Parathyroid adenoma (tissue), 2 donors: ENCODE data around the gene CUL4A.
A peak's percentile ranks its signal among the peaks of the same experiment; 100 is the strongest.

Source experiments
- H2AFZ ChIP-seq: fragments of 300-600 bp; sonication (generic); one replicate; pipeline ENCODE4 v1.7.0; 2017; ENCODE audit warnings: antibody characterized with exemption, mild to moderate bottlenecking
- H3K27ac ChIP-seq: fragments of 300-600 bp; sonication (generic); one replicate; pipeline ENCODE4 v1.7.0; 2017
- H3K27me3 ChIP-seq: fragments of 300-600 bp; sonication (generic); one replicate; pipeline ENCODE4 v1.7.0; 2017; ENCODE audit warnings: low read length; ENCODE audit not compliant: control insufficient read depth, insufficient read depth
- H3K36me3 ChIP-seq: fragments of 300-600 bp; sonication (generic); one replicate; pipeline ENCODE4 v1.7.0; 2017; ENCODE audit warnings: low read length; ENCODE audit not compliant: control insufficient read depth, insufficient read depth
- H3K4me1 ChIP-seq: fragments of 300-600 bp; sonication (generic); one replicate; pipeline ENCODE4 v1.7.0; 2017; ENCODE audit warnings: control low read depth
- H3K4me2 ChIP-seq: fragments of 300-600 bp; sonication (generic); one replicate; pipeline ENCODE4 v1.7.0; 2017; ENCODE audit warnings: low read length
- H3K4me3 ChIP-seq: fragments of 300-600 bp; sonication (generic); one replicate; pipeline ENCODE4 v1.7.0; 2017; ENCODE audit warnings: low read depth, low read length
- H3K79me2 ChIP-seq: fragments of 300-600 bp; sonication (generic); one replicate; pipeline ENCODE4 v1.7.0; 2017; ENCODE audit warnings: control low read depth
- H3K9ac ChIP-seq: fragments of 300-600 bp; sonication (generic); one replicate; pipeline ENCODE4 v1.7.0; 2017; ENCODE audit warnings: mild to moderate bottlenecking
- H3K9me3 ChIP-seq: fragments of 300-600 bp; sonication (generic); one replicate; pipeline ENCODE4 v1.7.0; 2017; ENCODE audit warnings: low read length; ENCODE audit not compliant: control insufficient read depth
- TF ChIP-seq, protein P1 (sequence below): fragments of 300-600 bp; sonication (generic); IDR thresholded peaks from one replicate; pipeline ENCODE4 v1.7.0; 2017; ENCODE audit warnings: antibody characterized with exemption, mild to moderate bottlenecking
- donor health status: primary hyperparathyroidism.

CUL4A gene

DNA sequence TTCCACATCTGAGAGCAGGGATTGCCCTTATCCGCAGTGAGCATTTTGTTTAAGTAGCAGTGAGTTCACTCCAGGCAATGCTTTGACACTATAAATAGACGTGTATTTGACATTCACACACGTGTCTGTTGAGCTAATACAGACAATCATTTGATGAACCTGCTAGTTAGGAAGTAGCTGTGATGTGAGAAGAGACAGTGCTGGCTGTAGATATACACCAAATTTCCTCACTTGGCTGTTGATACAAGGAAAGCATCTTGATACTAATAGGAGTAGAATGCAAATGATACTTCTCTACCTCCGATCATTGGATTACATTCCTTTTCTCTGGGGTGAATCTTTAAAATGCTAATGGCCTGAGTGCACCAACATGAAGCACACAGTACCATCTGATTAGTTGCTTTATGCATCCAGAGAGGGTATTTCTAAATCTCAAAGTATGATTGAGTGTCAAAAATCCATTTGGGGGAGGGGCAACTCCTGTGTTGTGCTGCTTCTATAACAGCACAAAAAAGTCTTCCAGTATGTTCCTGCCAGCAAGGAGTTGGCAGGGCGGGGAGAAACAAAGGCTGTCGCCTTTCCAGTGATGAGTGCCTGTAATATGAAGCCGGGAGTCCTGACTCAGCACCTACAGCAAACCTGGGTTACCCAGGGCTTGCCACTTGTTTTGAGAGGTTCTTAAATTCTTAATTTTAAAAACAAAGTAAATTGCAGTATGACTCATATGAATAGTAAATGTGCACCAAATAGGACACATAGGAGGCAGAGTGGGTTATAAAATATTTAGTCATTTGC lies 7.0 kb downstream of the CUL4A start:
- Histone ChIP-seq H3K36me3 (no peaks in the 10 kb centered on the region), H3K9ac (no peak overlapping the region), H3K4me1 (peaks cover 12% of the 10 kb centered on the region), H3K27ac (peak overlapping the region; percentile 57), H2AFZ (no peak overlapping the region), H3K4me2 (peak overlapping the region; percentile 45), H3K79me2 (peaks cover 11% of the 10 kb centered on the region), H3K27me3 (no peaks in the 10 kb centered on the region), H3K9me3 (no peaks in the 10 kb centered on the region), H3K4me3 (peak overlapping the region; percentile 27)
- TF ChIP-seq, protein P1, sequence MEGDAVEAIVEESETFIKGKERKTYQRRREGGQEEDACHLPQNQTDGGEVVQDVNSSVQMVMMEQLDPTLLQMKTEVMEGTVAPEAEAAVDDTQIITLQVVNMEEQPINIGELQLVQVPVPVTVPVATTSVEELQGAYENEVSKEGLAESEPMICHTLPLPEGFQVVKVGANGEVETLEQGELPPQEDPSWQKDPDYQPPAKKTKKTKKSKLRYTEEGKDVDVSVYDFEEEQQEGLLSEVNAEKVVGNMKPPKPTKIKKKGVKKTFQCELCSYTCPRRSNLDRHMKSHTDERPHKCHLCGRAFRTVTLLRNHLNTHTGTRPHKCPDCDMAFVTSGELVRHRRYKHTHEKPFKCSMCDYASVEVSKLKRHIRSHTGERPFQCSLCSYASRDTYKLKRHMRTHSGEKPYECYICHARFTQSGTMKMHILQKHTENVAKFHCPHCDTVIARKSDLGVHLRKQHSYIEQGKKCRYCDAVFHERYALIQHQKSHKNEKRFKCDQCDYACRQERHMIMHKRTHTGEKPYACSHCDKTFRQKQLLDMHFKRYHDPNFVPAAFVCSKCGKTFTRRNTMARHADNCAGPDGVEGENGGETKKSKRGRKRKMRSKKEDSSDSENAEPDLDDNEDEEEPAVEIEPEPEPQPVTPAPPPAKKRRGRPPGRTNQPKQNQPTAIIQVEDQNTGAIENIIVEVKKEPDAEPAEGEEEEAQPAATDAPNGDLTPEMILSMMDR = no peak

DNA sequence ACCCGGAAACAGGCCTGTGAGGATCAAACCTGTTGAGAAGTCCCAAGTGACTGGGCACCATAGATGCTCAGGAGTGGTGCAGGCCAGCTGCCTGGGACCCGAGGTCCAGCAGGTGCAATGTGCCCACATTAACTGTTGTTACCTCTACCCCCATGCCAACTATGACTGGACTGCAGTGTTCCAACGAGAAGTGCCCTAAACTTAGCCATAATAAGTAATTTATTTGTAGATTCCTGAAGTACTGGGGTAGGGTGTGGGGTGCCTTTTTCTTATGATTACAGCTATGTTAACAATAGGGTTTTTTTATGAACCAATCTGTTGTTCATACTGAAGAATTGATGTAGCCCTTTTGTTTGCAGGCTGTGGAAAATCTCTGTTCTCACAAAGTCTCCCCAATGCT lies 9.2 kb downstream of the CUL4A start:
- Histone ChIP-seq H3K27ac (no peak overlapping the region), H2AFZ (no peak overlapping the region), H3K9ac (no peak overlapping the region), H3K9me3 (no peaks in the 10 kb centered on the region), H3K27me3 (no peaks in the 10 kb centered on the region), H3K4me2 (no peak overlapping the region), H3K79me2 (peaks cover 20% of the 10 kb centered on the region), H3K36me3 (no peaks in the 10 kb centered on the region), H3K4me3 (no peak overlapping the region), H3K4me1 (peaks cover 12% of the 10 kb centered on the region)
- TF ChIP-seq, protein P1 = no peak

DNA sequence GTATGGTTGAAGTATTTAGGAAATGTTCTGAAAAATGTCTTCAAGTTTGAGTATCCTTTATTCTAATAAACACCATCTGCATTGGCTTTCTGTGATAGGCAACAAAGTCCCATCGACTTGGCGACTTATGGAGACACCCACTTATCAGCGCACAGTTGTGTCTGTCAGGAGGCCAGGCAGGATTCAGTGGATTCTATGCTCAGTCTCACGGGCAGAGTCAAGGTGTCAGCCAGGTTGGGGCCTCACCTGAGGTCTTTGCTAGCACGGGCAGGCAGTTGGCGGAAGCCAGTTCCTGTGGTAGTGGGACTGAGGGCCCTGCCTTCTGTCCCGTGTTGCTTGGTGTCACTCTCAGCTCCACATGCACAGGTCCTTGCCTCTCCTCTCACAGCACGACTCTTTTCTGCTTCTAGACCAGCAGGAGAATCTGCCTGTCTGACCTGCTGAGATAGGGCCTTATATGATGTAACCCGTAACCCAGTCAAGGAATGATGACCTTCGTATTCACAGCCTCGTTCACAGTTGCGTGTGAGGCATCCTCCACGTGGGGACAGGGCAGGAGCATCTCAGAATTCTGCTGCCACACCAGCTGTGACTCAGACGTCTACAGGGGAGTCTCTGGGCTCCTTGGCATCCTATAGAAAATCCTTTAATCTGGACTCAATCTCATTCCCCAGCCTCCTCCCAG lies 10.0 kb downstream of the CUL4A start:
- Histone ChIP-seq H3K9me3 (no peaks in the 10 kb centered on the region), H3K79me2 (peaks cover 17% of the 10 kb centered on the region), H3K36me3 (no peaks in the 10 kb centered on the region), H3K4me3 (no peak overlapping the region), H3K9ac (no peak overlapping the region), H3K27me3 (no peaks in the 10 kb centered on the region), H2AFZ (no peak overlapping the region), H3K27ac (no peak overlapping the region), H3K4me2 (no peak overlapping the region), H3K4me1 (peaks cover 12% of the 10 kb centered on the region)
- TF ChIP-seq, protein P1 = no peak

GRCh38 chr13:113220141-113220598 lies 10.8 kb downstream of the CUL4A start:
- TF ChIP-seq, protein P1 = no peak
- Histone ChIP-seq H3K27me3 (no peaks in the 10 kb centered on the region), H3K36me3 (no peaks in the 10 kb centered on the region), H3K27ac (no peak overlapping the region), H3K4me3 (no peak overlapping the region), H3K4me1 (peaks cover 10% of the 10 kb centered on the region), H3K9ac (no peak overlapping the region), H3K79me2 (peaks cover 11% of the 10 kb centered on the region), H3K9me3 (no peaks in the 10 kb centered on the region), H3K4me2 (no peak overlapping the region), H2AFZ (no peak overlapping the region)
